ENCODE measurements around the gene ATP6V0E1. TPM values are rescaled to one million over a fixed set of nuclear protein-coding genes. Genes with fewer than 3 reads are reported as not detected.
"Not testable (repeated sequence)": the region's sequence is repeated elsewhere in the genome, so short reads cannot be mapped to it uniquely, and the experiment has no call there.

ATP6V0E1 gene
- total and polyA plus RNA-seq, 2 experiments from 2014 or later = 75.9 to 250 TPM

- no peak for DNase-seq (ENCODE audit: low spot score)
- Mint-ChIP-seq H3K4me3 (no peak overlapping the region), H3K36me3 (ENCODE audit: low read depth) (no peaks in the 10 kb centered on the region), H3K27me3 (ENCODE audit: insufficient read depth, low read depth, poor library complexity) (no peaks in the 10 kb centered on the region), H3K9me3 (no peaks in the 10 kb centered on the region), H3K27ac (no peak overlapping the region), H3K4me1 (no peaks in the 10 kb centered on the region)
- Histone ChIP-seq H3K27ac (ENCODE audit: low read depth) (no peak overlapping the region), H3F3A (replicated peaks; ENCODE audit: low read depth) (no peaks in the 10 kb centered on the region), H3K9me2 (ENCODE audit: insufficient read depth) (no peaks in the 10 kb centered on the region), H3K79me2 (replicated peaks; ENCODE audit: insufficient read depth) (no peaks in the 10 kb centered on the region), H3K36me3 (ENCODE audit: insufficient read depth) (no peaks in the 10 kb centered on the region), H3K27me3 (ENCODE audit: insufficient read depth) (no peaks in the 10 kb centered on the region), H2AFZ (no peak overlapping the region), H3K4me3 (no peak overlapping the region), H3K4me1 (ENCODE audit: insufficient read depth) (no peaks in the 10 kb centered on the region), H4K20me1 (replicated peaks; ENCODE audit: insufficient read depth) (no peaks in the 10 kb centered on the region), H3K4me2 (no peak overlapping the region)
- ATAC-seq = no peak
- no peak for TF ChIP-seq CREB1 (CRISPR knock-in tag; IDR thresholded peaks at IDR 0.05; ENCODE audit: low read depth)
- TF ChIP-seq ZNF114 (CRISPR knock-in tag; IDR thresholded peaks at IDR 0.05) = no peak
- no peak for TF ChIP-seq ZNF331 (CRISPR knock-in tag; IDR thresholded peaks at IDR 0.05; ENCODE audit: low read depth)
- no peak for TF ChIP-seq NANOG (IDR thresholded peaks at IDR 0.05; ENCODE audit: borderline replicate concordance)
- TF ChIP-seq, protein P1, sequence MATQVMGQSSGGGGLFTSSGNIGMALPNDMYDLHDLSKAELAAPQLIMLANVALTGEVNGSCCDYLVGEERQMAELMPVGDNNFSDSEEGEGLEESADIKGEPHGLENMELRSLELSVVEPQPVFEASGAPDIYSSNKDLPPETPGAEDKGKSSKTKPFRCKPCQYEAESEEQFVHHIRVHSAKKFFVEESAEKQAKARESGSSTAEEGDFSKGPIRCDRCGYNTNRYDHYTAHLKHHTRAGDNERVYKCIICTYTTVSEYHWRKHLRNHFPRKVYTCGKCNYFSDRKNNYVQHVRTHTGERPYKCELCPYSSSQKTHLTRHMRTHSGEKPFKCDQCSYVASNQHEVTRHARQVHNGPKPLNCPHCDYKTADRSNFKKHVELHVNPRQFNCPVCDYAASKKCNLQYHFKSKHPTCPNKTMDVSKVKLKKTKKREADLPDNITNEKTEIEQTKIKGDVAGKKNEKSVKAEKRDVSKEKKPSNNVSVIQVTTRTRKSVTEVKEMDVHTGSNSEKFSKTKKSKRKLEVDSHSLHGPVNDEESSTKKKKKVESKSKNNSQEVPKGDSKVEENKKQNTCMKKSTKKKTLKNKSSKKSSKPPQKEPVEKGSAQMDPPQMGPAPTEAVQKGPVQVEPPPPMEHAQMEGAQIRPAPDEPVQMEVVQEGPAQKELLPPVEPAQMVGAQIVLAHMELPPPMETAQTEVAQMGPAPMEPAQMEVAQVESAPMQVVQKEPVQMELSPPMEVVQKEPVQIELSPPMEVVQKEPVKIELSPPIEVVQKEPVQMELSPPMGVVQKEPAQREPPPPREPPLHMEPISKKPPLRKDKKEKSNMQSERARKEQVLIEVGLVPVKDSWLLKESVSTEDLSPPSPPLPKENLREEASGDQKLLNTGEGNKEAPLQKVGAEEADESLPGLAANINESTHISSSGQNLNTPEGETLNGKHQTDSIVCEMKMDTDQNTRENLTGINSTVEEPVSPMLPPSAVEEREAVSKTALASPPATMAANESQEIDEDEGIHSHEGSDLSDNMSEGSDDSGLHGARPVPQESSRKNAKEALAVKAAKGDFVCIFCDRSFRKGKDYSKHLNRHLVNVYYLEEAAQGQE (IDR thresholded peaks at IDR 0.05; ENCODE audit: unreplicated experiment) = no peak
- no peak for TF ChIP-seq STAT1 (IDR thresholded peaks at IDR 0.05; ENCODE audit: unreplicated experiment)
- TF ChIP-seq JUNB (IDR thresholded peaks at IDR 0.05; ENCODE audit: unreplicated experiment) = no peak
- TF ChIP-seq POLR2AphosphoS5 (IDR thresholded peaks at IDR 0.05; ENCODE audit: low read depth) = no peak
Observed at GRCh38 chr5:173075970-173076369, 92.4 kb downstream of the ATP6V0E1 start.

GRCh38 chr5:173076471-173076870 is 92.9 kb downstream of the ATP6V0E1 start:
- not testable (repeated sequence) for H3K4me3 Mint-ChIP-seq; H3K79me2 ChIP-seq (replicated peaks; ENCODE audit: insufficient read depth); ATAC-seq; H3K4me1 Mint-ChIP-seq; H3K27ac ChIP-seq (ENCODE audit: low read depth); H4K20me1 ChIP-seq (replicated peaks; ENCODE audit: insufficient read depth); H3K4me2 ChIP-seq; DNase-seq (ENCODE audit: low spot score); H3K36me3 Mint-ChIP-seq (ENCODE audit: low read depth); H3K9me2 ChIP-seq (ENCODE audit: insufficient read depth); H3K36me3 ChIP-seq (ENCODE audit: insufficient read depth); H3K27me3 ChIP-seq (ENCODE audit: insufficient read depth); H3K4me1 ChIP-seq (ENCODE audit: insufficient read depth); H3K9me3 Mint-ChIP-seq; H3F3A ChIP-seq (replicated peaks; ENCODE audit: low read depth); H3K27ac Mint-ChIP-seq; H2AFZ ChIP-seq; H3K4me3 ChIP-seq; H3K27me3 Mint-ChIP-seq (ENCODE audit: insufficient read depth, low read depth, poor library complexity)

GRCh38 chr5:173078878-173079277 is 95.3 kb downstream of the ATP6V0E1 start:
- Mint-ChIP-seq H3K27me3 (ENCODE audit: insufficient read depth, low read depth, poor library complexity) (no peaks in the 10 kb centered on the region), H3K27ac (no peak overlapping the region), H3K4me3 (no peak overlapping the region), H3K4me1 (no peaks in the 10 kb centered on the region), H3K36me3 (ENCODE audit: low read depth) (no peaks in the 10 kb centered on the region), H3K9me3 (no peaks in the 10 kb centered on the region)
- Histone ChIP-seq H3F3A (replicated peaks; ENCODE audit: low read depth) (no peaks in the 10 kb centered on the region), H3K4me3 (no peak overlapping the region), H3K4me2 (no peak overlapping the region), H3K9me2 (ENCODE audit: insufficient read depth) (no peaks in the 10 kb centered on the region), H3K27me3 (ENCODE audit: insufficient read depth) (no peaks in the 10 kb centered on the region), H3K36me3 (ENCODE audit: insufficient read depth) (no peaks in the 10 kb centered on the region; the same call in 1 of the 2 replicates), H2AFZ (no peak overlapping the region), H3K27ac (ENCODE audit: low read depth) (no peak overlapping the region), H3K79me2 (replicated peaks; ENCODE audit: insufficient read depth) (no peaks in the 10 kb centered on the region), H4K20me1 (replicated peaks; ENCODE audit: insufficient read depth) (no peaks in the 10 kb centered on the region), H3K4me1 (ENCODE audit: insufficient read depth) (no peaks in the 10 kb centered on the region)
- DNase-seq (ENCODE audit: low spot score) (no peak), ATAC-seq (no peak)
- TF ChIP-seq STAT1 (IDR thresholded peaks at IDR 0.05; ENCODE audit: unreplicated experiment) (no peak), EZH2phosphoT487 (IDR thresholded peaks at IDR 0.05; ENCODE audit: unreplicated experiment) (no peak)

All from GM23338 (cell line).